GM19035 (cell line): Measurements from ENCODE around the gene PLXNC1.

Experiments used
- ATAC-seq: cut with Tn5 transposase; IDR thresholded peaks from one replicate; pipeline ENCODE4 v1.9.1; 2021; ENCODE audit not compliant: unreplicated experiment

The PLXNC1 gene

GRCh38 chr12:94333396-94333795 lies 185.0 kb downstream of the PLXNC1 start:
- no peak for ATAC-seq

GRCh38 chr12:94336211-94336925 lies 188.0 kb downstream of the PLXNC1 start:
- no peak for ATAC-seq

DNA sequence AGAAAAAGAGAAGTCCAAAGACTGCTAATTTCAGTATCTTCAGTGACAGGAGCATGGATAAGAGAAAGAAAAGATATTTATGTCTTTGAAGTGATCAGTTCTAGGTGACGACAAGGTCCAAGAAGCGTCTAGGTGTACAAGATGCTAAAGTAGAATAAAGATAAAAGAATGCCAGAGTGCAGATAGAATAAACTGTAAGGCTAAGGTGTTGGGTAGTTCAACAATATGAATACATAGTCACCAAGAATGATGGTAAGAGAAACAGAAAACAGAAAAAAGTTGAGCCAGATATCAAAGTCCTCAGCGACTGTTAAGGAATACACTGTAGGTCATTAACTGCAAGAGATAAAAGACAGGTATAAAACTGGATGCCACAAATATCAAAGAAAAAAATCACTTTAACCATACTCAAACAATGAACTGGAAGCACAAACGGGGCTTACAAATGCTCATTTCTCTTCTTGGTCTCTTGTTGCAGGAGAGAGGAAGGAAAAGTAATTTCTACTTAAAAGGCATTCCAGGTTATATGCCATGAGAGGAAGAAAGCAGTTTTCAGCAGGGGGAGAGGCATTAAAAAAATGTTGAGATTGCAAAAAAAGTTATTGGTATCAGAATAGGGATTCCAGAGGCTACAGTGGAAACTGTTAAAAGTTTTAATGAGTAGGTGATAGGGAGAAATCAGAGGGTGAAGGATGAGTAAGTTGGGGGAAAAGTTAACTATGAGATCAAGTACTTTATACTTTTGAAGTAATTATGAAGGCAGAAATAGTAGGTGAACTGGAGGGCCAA lies 189.8 kb downstream of the PLXNC1 start:
- no peak for ATAC-seq

DNA sequence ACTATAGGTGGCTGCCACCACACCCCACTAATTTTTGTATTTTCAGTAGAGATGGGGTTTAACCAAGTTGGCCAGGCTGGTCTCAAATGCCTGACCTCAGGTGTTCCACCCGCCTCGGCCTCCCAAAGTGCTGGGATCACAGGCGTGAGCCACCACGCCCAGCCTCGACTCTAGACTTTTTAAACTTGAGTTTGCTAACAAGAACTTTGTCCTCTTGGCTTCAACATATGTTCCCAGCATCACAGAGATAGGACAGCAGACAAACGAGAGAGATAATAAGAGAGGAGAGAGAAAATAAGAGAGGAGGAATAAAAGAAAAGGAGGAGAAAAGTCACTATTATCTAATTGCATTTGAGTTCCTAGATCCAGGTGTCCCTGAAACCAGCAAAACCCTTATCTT lies 192.2 kb downstream of the PLXNC1 start:
- ATAC-seq: no peak

DNA sequence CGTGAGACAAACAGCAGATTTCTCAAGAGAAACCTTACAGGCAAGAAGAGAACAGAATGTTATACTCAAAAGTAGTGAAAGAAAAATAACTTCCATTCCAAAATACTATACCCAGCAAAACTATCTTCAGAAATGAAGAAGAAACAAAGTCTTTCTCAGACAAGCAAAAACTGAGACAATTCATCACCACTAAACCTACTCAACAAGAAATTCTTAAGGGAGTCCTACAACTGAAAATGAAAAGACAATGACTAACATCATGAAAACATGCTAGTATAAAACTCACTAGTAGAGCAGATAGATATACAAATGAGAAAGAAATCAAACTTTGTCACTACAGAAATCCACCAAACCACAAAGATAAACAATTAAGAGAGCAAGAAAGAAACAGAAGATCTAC lies 204.8 kb downstream of the PLXNC1 start:
- ATAC-seq: no peak
